H1 (cell line): ENCODE data around the gene RMND5A. TPM values are rescaled to one million over a fixed set of nuclear protein-coding genes. Genes with fewer than 3 reads are reported as not detected.

ENCODE experiments used
- ASH2L ChIP-seq: fragments of 200-600, 300-600 bp; sonication (generic); IDR thresholded peaks from one replicate; pipeline ENCODE4 v1.7.1; 2017; ENCODE audit warnings: low read length
- CHD2 ChIP-seq: IDR thresholded peaks from 2 replicates; pipeline ENCODE4 v1.6.1; 2012; ENCODE audit warnings: low read length, improper control_type of control experiment
- CHD7 ChIP-seq: fragments of 300-600 bp; sonication (generic); IDR thresholded peaks from 2 replicates; pipeline ENCODE4 v1.7.1; 2012; ENCODE audit warnings: low read length, moderate library complexity, mild to moderate bottlenecking, inconsistent platforms; ENCODE audit not compliant: insufficient replicate concordance
- ZNF274 ChIP-seq: IDR thresholded peaks from 2 replicates; pipeline ENCODE4 v1.7.0; 2012; ENCODE audit warnings: low read length, borderline replicate concordance; ENCODE audit errors: extremely low read depth
- polyA plus RNA-seq, 7 experiments: library from polyadenylated mRNA; depleted of rRNA in 3 of 7; stranded (reverse) in 5 of 7; unstranded in 2 of 7; fragments of >200 nt in 5 of 7; fragments of 200-250 nt in 2 of 7; gene quantifications; 1 replicate in 5 of 7; 2 replicates in 1 of 7; 4 replicates in 1 of 7; pipeline versions ENCODE4 v1.2.1 to v1.2.3, GENCODE V29; 2011 to 2013; ENCODE audit warnings: missing spikeins in 2 of 7, mixed read lengths in 2 of 7
- total RNA-seq: library from RNA; stranded (reverse); fragmentation: NEBNext Ultra II Directional; extraction: Animal tissue kit (Norgen Biotek cat#: 25700); gene quantifications from 2 replicates; pipeline ENCODE4 v1.2.1, GENCODE V29; 2021
- TF ChIP-seq, protein P1 (sequence below): IDR thresholded peaks from 2 replicates; pipeline ENCODE4 v1.6.1; 2012; ENCODE audit warnings: low read length, inconsistent platforms

Gene RMND5A
- total and polyA plus RNA-seq, 2 of the 8 experiments (the other 6 are each of a cell fraction or from before 2014, with no cell fraction given) = 21.0 to 66.2 TPM

DNA sequence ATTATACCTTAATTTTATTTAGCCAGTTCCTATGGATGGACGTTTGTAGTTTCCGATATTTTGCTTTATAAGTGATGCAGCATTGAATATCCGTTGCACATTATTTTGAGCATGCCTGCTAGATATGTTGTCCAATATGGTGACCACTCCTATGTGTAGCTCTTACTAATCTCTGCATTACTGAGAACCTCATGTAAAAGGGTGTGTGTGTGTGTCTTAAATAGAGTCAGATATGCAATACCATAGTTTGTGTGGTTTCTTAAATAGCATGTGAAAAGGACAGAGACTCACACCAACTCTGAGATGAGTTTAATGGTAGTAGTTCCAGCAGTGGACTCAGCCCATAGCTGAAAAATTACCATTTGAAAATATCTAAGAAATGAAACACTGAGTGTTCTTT is 38.3 kb downstream of the RMND5A start (continued):
- TF ChIP-seq CHD7 (no peak), CHD2 (no peak), ZNF274 (no peak), ASH2L (no peak)
- TF ChIP-seq, protein P1, sequence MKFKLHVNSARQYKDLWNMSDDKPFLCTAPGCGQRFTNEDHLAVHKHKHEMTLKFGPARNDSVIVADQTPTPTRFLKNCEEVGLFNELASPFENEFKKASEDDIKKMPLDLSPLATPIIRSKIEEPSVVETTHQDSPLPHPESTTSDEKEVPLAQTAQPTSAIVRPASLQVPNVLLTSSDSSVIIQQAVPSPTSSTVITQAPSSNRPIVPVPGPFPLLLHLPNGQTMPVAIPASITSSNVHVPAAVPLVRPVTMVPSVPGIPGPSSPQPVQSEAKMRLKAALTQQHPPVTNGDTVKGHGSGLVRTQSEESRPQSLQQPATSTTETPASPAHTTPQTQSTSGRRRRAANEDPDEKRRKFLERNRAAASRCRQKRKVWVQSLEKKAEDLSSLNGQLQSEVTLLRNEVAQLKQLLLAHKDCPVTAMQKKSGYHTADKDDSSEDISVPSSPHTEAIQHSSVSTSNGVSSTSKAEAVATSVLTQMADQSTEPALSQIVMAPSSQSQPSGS = no peak
